Tibial artery (tissue), 4 donors: ENCODE results near the gene CLDND1.

ENCODE experiments used
- DNase-seq, 2 donors: peaks; one replicate each; pipeline ENCODE4 v3.0.0-alpha.2; 2019
- H3K27ac ChIP-seq, 2 donors: fragments of 200-600 bp; sonication (generic) in 1 of 2; 1 replicate in 1 of 2; 2 replicates in 1 of 2; pipeline ENCODE4 v1.5.1; 2018 to 2019; ENCODE audit warnings: mild to moderate bottlenecking in 1 of 2
- H3K27me3 ChIP-seq, 2 donors: fragments of 200-600 bp; sonication (generic) in 1 of 2; one replicate each; pipeline versions ENCODE4 v1.5.1 to v1.6.0; 2016 to 2019
- H3K36me3 ChIP-seq, 3 donors: fragments of 200-600 bp; sonication (generic) in 2 of 3; one replicate each; pipeline ENCODE4 v1.5.1; 2016 to 2019; ENCODE audit warnings: mild to moderate bottlenecking in 2 of 3
- H3K4me1 ChIP-seq, 4 donors: fragments of 200-600 bp; sonication (generic) in 2 of 4; 1 replicate in 3 of 4; 2 replicates in 1 of 4; pipeline ENCODE4 v1.5.1; 2016 to 2019
- H3K4me3 ChIP-seq, 2 donors: fragments of 200-600 bp; sonication (generic) in 1 of 2; 1 replicate in 1 of 2; 2 replicates in 1 of 2; pipeline ENCODE4 v1.5.1; 2018 to 2019; ENCODE audit warnings: mild to moderate bottlenecking in 2 of 2
- H3K9me3 ChIP-seq, 3 donors: fragments of 200-600 bp; sonication (generic) in 1 of 3; one replicate each; pipeline ENCODE4 v1.5.1; 2016 to 2019
- intact Hi-C: fragments of 100-400 bp; cut with DNase I; formaldehyde crosslinking; loops from one replicate; pipeline ENCODE4 v1.15.0; 2023; ENCODE audit warnings: low total_unique reads
- TF ChIP-seq, protein P1 (sequence below), 2 experiments: fragments of 200-600 bp in 1 of 2; fragments of 450-650 bp in 1 of 2; IDR thresholded peaks; one replicate each; pipeline ENCODE4 v1.5.1; 2017 to 2019; ENCODE audit warnings: antibody characterized with exemption in 2 of 2, mild to moderate bottlenecking in 1 of 2, moderate library complexity in 1 of 2

CLDND1 gene

DNA sequence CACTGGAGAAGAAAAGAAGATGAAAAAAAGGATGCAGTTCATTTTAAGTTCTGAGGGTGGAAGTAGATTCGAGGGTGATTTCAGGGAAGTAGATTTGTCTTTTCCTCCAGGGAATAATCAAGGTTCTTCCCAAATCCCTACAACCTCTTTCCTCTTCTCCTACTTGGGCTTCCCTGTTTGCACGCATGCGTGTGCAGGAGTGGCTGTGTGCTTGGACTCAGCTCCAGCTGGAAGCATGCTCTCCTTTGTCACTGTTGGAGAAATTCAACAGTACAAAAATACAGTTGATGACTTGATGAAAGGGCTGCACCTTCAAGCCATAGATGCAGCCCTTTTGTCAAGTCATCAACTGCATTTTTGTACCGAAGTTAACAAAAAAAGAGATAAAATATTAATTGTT lies 21.4 kb downstream of the CLDND1 start:
- H3K4me1 ChIP-seq, result peaks cover 0 to 4% (median 0%) of the 10 kb centered on the region in 4 donors
- H3K4me3 ChIP-seq, result no peak overlapping the region
- peaks cover 0 to 6% (median 2%) of the 10 kb centered on the region in 3 donors for H3K36me3 ChIP-seq
- no peaks in the 10 kb centered on the region for H3K9me3 ChIP-seq
- no peak for DNase-seq
- H3K27me3 ChIP-seq, result no peaks in the 10 kb centered on the region
- intact Hi-C loops, result no loop called here
- H3K27ac ChIP-seq, result no peak overlapping the region
- TF ChIP-seq, protein P1, sequence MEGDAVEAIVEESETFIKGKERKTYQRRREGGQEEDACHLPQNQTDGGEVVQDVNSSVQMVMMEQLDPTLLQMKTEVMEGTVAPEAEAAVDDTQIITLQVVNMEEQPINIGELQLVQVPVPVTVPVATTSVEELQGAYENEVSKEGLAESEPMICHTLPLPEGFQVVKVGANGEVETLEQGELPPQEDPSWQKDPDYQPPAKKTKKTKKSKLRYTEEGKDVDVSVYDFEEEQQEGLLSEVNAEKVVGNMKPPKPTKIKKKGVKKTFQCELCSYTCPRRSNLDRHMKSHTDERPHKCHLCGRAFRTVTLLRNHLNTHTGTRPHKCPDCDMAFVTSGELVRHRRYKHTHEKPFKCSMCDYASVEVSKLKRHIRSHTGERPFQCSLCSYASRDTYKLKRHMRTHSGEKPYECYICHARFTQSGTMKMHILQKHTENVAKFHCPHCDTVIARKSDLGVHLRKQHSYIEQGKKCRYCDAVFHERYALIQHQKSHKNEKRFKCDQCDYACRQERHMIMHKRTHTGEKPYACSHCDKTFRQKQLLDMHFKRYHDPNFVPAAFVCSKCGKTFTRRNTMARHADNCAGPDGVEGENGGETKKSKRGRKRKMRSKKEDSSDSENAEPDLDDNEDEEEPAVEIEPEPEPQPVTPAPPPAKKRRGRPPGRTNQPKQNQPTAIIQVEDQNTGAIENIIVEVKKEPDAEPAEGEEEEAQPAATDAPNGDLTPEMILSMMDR (IDR thresholded peaks at IDR 0.05), result no peak

DNA sequence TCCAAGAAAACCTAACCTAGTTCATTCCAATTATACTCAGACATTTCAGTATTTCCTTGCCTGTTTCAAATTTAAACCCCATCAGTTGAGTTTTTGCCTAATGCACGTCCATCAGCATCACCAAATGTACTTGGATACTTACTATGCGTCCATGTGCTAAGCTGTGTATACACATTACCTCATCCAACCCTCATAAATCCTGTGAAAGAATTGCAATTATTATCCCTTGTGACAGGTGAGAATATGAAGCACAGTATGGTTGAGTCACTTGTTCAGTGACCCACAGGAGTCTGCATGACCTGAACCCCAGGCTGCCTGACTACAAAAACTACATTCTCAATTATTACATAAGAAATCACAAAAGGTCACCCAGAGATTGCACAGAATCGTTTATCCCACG lies 22.7 kb downstream of the CLDND1 start:
- Histone ChIP-seq H3K27me3 (no peaks in the 10 kb centered on the region), H3K4me1 (peaks cover 0 to 4% (median 0%) of the 10 kb centered on the region in 4 donors), H3K27ac (no peak overlapping the region), H3K4me3 (no peak overlapping the region), H3K36me3 (peaks cover 0 to 6% (median 0%) of the 10 kb centered on the region in 3 donors), H3K9me3 (no peaks in the 10 kb centered on the region)
- intact Hi-C loops, result no loop called here
- no peak for DNase-seq
- TF ChIP-seq, protein P1 (IDR thresholded peaks at IDR 0.05), result no peak

DNA sequence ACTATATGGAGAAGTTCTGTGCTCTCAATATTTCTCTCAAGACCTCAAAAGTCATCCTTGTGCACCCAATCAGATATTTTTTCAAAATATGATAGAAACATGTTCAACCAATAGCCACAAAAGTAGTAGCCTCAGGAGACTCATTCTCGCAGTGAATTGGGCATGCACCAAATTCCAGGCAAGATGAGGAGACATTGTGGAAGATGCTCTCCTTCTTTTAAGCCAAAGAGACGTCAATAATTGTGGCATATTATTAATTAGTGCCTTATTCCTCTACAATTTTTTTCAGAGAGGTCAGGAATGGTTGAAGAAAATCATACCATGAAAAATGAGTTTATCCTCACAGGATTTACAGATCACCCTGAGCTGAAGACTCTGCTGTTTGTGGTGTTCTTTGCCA lies 25.3 kb downstream of the CLDND1 start, which contains the start of gene OR5K2:
OR5K2 (plus strand) TSS at position 301 of the 400 bp plus-strand sequence; CDS start at position 301, 0 bp downstream.
- Histone ChIP-seq H3K27me3 (no peaks in the 10 kb centered on the region), H3K4me1 (no peaks in the 10 kb centered on the region), H3K36me3 (no peaks in the 10 kb centered on the region), H3K4me3 (no peak within 1 kb of the TSS), H3K9me3 (no peaks in the 10 kb centered on the region), H3K27ac (no peak within 1 kb of the TSS)
- TF ChIP-seq, protein P1 (IDR thresholded peaks at IDR 0.05), result no peak
- DNase-seq, result no peak
- intact Hi-C loops, result no loop called here

DNA sequence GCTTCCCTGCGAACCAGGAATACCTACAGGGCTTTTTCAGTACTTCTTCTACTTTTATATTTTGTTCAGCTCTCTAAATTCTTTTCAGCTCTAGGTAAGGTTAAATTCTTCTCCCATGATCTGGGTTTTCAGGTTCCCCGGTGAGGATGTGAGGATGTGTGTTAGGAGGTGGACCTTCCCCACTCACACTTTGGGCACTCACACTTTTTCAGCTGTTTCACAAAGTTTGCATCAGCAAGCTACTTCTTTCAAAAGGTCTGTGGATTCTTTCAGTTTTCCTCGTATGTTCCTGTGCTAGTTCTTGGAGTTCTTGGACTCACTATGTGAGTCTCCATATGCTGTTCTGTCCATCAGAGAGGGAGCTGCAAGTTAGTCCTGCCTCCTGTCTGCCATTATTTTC lies 39.1 kb downstream of the CLDND1 start:
- intact Hi-C loops, result no loop called here
- peaks cover 0 to 9% (median 0%) of the 10 kb centered on the region in 3 donors for H3K36me3 ChIP-seq
- no peaks in the 10 kb centered on the region for H3K27me3 ChIP-seq
- no peak for DNase-seq
- no peak overlapping the region for H3K4me3 ChIP-seq
- no peaks in the 10 kb centered on the region for H3K4me1 ChIP-seq
- TF ChIP-seq, protein P1 (IDR thresholded peaks at IDR 0.05), result no peak
- H3K27ac ChIP-seq, result no peak overlapping the region
- peaks cover 4 to 77% (median 26%) of the 10 kb centered on the region in 3 donors for H3K9me3 ChIP-seq

DNA sequence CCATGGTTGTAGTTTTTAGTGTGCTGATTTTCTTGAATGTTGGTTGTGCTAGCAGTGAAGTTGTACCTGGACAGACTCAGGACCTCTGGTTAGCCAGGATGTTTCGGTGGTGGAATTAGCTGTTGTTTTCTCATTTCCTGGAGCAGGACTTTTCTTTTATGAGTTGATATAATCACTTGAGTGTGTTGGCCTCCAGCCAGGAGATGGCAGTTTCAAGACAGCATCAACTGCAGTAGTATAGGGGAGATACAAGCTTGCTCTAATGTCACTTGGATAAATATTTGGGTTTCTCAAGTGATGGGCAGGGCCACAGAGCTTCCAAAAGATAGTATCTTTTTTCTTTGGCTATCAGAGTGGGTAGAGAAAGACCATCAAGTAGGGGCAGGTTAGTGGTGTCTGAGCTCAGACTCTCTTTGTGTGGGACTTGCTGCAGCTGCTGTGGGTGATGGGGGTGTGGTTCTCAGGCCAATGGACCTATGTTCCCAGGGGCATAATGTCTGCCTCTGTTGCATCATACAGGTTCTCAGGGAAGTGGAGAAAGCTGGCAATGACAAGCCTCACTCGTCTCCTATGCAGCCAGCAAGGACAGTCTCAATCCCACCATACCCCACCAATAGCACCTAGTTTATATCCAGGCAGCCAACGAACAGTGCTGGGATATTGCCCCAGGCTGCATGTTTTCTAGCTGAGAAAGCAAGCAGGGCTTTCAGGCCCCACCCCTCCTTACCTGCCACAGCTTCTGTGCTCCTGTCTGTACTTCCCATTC lies 39.8 kb downstream of the CLDND1 start:
- Histone ChIP-seq H3K27me3 (no peaks in the 10 kb centered on the region), H3K4me3 (no peak overlapping the region), H3K9me3 (peaks cover 4 to 77% (median 32%) of the 10 kb centered on the region in 3 donors), H3K27ac (no peak overlapping the region), H3K36me3 (peaks cover 0 to 9% (median 0%) of the 10 kb centered on the region in 3 donors), H3K4me1 (no peaks in the 10 kb centered on the region)
- TF ChIP-seq, protein P1 (IDR thresholded peaks at IDR 0.05), result no peak
- intact Hi-C loops, result no loop called here
- DNase-seq, result no peak
